NCI-H1694 (cell line): ENCODE results near the gene CFAP97D1.

Source experiments
- DNase-seq: peaks from one replicate; lab custom pipeline; 2025; lab: John Stamatoyannopoulos, UW

CFAP97D1 gene

DNA sequence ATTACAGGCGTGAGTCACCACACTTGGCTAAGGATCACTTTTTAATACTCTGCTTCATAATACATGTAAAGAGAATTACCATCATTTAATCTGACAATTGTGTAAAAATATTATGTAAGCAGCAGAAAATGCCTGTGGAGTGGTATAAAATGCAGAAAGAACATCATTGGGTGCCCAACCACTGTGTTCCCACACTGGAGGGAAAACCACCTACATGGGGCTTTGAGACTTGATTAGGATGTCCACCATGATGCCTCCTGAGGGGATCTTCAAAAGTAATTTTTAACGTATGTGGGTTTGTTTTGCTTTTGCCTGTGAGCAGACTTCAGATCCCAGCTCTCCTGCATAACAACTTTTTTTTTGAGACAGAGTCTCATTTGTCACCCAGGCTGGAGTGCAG, 18.8 kb downstream of the CFAP97D1 start:
- DNase-seq: no peak

DNA sequence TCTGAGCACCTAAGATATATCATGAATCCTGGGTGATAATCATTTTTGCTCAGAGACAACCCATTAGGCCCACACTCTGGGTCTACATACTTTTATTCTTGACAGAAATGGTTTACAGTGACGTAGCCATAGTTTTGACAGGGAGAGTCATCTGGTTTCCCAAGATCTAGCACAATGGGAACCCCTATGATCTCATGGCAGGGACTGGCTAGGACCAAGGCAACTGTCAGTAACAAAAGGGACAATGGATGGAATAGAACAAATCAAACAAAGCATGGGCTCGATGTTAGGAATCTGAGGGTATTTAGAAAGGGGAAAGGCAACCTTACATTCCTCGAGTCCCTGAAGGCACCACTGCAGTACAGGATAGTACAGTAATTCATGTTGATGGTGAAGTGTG, 20.5 kb downstream of the CFAP97D1 start:
- no peak for DNase-seq

DNA sequence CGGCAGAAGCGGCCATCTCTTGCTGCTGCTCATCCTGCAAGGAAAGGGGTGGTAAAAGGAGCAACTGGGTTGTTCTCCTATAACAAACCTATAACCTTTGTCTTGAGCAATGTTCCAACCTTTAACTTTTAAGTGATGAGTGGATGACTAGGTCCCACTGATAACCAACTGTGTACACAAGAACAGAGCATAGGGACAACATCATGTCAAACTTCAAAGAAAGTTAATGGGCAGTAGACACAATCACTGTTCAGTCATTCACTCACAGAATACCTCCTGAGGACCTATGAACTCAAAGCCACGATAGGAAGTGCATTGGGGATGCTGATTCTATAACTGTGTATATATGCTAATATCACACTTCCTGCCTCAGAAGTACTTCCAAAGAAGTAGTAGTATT, 21.6 kb downstream of the CFAP97D1 start:
- no peak for DNase-seq

DNA sequence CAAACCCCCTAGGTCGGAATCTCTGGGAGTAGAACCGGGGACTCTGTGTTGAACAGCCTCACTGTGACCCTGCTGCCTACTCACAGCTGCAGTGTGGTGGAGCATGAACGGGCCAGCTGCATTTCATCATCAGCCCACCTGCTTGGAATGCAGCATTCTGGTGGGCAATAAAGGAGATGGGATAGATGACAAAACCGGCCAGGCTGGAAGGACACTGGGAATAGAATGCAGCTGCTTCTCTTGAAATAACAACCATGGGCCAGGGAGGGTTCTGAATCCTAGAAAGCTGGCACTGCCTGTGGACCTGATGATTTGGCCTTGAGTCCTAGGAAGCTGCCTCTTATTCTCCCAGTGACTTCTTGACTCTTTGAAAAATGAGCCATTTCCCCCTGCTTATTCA, 23.5 kb downstream of the CFAP97D1 start:
- peak; percentile 6 for DNase-seq

DNA sequence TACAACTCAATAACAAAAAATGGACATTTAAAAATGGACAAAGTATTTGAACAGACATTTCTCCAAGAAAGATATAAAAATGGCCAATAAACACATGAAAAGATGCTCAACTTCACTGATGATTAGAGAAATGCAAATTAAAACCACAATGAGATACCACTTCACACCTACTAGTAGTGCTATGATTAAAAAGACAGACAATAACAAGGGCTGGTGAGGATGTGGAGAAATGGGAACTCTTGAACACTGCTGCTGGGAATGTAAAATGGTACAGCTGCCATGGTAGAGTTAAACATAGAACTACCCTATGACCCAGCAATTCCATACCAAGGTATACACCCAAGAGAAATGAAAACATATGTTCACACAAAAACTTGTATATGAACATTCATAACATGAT, 24.9 kb downstream of the CFAP97D1 start:
- DNase-seq: no peak

DNA sequence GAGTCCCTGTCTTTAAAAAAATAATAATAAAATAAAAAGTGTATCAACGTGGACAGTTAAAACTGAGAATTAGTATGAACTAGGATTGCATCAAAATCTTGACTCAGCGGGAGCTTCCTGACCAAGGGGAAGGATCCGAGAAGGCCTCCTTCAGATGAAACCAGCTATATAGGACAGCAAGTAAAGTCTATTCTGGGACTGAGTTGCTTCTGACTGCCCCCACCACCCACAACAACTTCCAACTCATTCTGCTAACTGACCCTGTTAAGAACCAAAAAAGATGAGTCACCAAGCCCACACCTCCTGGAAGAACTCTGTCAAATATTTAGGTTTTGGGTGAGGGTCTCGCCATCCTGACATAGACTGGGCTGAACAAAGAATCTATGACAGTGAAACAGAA, 27.8 kb downstream of the CFAP97D1 start:
- no peak for DNase-seq

DNA sequence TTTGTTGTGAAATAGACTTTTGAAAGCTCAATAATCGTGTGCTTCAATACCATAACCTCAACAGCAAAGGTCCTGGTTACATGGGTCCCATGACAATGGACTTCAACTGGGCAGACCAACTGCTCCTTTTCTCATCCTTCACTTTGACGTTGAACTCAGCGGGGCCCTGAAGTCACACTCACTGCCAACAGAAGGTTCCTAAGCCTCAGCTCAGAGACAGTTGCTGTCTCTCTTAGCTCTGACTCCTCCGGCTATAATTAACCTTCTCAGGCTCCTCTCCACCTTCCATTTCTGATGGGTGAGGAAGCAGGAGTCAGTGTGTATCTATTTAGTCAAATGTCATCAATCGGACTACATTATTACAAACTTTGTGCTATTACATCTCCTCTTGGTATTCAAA, 28.9 kb downstream of the CFAP97D1 start:
- no peak for DNase-seq

DNA sequence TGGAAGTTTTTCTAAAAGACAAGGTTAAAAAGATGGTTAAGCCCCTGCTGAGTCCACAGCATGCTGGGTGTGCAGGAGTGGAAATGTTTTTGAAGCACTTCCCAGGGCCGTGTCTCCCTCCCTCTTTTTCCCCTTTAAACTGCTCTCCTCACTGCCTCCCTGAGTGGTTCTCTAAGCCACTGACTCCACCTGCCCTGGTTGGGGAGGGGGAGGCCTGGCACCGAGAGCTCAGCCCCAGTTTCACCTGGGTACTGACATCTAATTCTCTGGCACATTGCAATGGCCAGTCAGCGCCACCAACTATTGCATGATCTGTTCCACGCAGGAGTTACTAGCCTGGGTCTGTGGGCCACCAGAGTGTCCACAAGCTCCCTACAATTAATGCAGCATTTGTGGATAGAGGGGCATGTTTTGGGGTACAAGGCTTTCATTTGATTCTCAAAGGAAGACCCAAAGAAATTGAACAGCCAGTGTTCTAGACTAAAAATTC, 30.0 kb downstream of the CFAP97D1 start:
- no peak for DNase-seq

DNA sequence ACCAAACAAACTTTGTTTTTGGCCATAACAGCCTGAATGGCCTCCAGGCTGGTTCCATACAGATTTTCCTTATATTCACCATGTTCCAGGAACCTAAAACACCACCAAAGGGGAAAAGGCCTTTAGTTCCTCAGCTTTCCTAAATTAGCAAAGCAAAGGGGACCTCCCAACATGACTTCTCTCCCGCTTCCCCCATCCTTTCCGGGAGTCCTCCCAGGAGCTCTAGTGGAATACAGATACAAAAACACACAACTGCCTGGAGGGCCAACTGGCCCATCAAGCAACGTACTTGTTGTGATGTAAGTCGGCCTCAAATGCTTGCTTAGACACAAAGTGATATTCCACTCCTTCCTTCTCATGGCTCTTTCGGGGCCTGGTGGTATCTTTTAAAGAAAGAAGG, 30.6 kb downstream of the CFAP97D1 start:
- DNase-seq: no peak

DNA sequence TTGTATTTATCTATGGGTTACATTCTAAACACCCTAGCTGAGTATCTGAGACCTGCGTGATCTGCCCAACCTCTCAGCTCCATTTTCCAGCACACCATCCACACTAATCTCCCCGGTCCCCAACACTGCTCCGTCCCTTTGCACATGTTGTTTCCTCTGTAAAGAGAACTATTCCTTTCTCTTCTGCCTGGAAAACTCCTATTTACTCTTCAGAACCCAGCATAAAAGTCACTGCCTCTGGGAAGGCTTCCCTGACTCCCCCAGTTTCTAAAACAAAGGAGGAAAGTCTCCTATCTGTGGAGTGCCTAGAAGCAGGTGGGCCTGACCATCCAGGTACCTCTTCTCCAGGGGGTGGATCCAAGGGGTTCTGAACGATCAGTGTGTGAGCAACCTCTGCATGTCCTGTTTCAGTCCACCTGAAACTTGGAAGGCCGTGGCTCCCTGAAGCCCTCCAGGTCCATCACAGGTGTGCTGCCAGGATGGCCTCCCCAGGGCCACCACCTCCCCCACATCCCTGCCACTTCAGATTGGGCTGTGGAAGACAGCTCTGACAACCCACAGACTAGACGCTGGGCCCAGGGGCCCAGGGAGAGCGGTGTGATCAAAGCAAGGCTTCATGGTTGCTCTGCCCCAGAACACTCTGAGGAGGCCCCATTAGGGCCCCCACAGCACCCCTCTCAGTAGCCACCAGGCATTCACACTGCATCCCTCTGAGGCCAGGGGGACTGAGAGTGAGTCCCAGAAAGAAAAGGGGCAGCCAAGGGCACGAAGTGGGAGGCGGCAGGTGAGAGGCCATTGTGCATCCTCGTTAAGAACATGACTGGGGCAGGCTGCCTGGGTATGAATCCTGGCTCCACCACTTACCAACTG, 32.4 kb downstream of the CFAP97D1 start:
- DNase-seq: no peak

DNA sequence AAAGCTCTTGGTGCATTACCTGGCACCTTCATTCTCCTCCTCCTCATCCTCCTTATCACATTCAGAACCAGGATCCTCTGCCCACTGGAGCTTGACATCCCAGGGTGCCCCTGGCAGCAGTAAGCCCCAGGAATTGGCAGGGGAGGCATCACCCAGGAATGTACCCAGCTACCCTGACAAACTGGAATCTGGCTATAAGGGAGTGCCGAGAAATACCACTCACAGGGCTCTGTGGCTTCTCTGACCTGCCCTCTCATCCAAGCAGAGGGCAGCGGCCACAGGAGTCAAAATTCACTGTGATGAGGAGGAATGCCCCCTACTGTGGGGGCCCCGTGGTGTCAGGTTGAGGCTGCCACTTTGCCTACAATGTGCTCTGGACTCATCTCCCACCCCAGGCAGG, 33.2 kb downstream of the CFAP97D1 start:
- no peak for DNase-seq

DNA sequence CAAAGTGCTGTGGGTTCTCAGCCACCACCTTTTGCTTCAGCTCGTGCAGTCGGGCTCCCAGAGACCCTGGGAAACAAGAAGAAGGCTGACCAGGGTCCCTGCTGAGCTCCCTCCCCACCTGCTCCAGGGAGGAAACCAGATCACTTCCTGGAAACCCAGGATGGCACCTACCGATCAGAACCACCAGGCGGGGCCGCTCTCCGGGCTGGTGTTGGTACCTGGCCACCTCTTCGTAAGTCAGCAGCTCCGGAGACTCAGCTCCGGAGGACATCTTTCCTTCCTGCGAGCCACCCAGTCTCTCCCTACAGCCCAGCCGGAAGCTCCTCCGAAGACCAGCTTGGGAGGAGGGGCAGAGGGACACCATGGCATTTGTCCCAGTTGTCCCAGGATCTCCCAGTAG, 33.8 kb downstream of the CFAP97D1 start:
- no peak for DNase-seq

DNA sequence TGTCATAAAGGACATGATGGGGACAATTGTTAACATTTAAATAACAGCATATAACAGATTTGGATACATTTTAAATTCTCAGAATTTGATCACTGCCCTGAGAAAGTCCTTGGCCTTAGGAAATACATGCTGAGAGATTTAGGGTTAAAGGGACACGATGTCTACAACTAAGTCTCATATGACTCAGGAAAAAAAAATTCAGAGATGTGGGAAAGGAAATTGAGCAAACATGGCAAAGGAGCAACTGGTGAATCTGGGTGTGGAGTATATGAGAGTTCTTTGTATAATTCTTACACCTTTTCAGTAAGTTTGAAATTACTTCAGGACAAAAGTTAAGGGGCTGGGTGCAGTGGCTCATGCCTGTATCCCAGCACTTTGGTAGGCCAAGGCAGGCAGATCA, 34.5 kb downstream of the CFAP97D1 start:
- DNase-seq: no peak

DNA sequence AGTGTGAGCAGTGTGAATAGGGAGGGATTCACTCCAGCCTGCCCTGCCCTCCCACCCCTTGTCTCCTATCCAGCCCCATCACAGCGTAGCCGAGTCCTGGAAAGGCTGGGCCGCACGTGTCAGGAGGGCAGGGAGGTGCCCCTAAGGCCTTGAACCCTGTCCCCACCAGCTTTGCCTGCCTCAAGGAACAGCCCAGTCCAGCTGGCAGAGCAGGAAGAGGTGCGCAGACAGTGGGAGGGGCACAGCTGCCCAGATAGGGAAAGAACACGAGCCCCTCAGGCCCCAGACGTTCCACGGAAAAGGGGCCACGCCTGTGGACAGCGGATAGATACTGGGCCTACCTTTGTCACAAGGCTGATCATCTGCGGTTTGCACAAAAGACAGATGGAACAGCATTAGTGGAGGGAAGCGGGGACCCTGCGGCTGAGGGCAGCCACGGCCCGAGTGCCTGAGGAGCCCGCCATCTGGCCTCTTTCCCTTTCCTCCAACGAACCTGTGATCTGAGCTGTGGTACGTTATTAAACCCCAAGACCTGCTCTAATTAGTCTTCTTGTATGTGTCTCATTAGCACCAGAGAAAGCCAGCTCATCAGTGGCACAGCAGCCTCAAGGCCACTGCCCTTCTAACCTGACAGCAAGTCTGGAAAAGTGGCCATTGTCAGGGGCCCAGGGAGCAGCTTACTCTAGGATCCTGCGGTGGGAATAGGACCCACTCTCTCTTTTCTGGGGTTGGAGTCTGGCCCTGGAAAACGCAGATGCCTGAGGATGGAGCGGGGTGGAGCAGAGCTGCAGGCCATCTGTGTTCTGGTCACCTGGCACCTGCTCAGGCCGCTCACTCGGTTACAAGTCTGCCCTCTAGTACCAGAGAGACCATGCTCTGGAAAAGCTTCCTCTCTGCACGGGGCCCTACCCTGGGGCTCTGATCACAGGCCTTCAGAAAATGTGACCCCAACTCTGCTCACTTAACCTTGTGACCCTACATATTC, 36.4 kb downstream of the CFAP97D1 start:
- no peak for DNase-seq

DNA sequence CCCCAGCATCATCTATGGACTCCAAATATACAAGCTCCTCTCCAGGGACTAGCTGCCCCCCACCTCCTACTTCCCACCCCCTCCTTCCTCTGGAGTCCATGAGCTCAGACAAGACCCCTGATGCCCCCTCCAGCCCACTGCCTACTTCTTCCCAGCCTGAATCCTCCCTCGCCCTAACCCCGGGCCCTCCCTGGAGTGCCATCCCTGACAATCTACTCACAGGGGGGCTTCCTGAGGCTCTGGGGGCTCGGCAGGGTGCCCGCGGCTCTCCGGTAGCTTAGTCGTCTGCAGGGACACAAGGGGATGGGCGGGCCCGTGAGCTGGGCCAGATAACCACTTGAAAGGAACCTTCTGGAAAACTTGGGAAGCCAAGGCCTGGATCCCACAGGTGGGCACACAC, 37.6 kb downstream of the CFAP97D1 start:
- no peak for DNase-seq

DNA sequence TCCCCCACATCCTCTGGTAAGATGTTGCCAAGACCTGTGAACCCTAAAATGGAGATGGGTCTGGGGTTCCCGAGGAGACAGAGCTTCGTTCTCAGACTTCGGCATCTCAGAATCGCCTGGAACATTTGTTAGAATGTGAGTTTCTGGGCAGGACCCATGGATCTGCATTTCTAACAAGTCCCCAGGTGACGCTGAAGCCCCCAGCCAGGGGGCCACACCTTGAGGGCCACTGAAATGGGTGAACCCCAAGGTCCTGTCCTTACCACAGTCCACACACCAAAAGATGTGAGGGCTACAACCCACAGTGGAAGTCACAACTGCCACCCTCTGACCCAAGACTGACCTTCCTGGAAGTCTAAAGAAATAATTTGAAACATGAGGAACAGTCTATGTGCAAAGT, 38.7 kb downstream of the CFAP97D1 start:
- no peak for DNase-seq

DNA sequence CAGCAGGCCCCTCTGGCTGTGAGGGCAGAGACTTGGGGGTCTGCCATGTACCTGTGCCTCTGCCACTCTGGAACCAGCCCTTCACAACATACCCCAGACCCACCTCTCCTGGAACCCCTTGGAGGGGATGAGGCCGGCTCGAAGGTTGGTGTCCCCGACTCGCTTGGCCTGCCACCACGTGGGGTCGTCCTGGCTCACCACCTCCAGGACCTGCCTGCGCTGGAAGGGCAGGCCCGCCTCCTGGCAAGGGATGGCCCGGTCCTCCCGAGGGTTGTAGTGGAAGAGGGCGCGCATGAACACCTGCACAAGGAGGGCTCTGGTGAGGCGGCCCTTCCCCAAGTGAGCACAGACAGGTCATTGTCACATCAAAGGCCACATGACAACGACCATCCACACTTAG, 40.5 kb downstream of the CFAP97D1 start:
- no peak for DNase-seq

DNA sequence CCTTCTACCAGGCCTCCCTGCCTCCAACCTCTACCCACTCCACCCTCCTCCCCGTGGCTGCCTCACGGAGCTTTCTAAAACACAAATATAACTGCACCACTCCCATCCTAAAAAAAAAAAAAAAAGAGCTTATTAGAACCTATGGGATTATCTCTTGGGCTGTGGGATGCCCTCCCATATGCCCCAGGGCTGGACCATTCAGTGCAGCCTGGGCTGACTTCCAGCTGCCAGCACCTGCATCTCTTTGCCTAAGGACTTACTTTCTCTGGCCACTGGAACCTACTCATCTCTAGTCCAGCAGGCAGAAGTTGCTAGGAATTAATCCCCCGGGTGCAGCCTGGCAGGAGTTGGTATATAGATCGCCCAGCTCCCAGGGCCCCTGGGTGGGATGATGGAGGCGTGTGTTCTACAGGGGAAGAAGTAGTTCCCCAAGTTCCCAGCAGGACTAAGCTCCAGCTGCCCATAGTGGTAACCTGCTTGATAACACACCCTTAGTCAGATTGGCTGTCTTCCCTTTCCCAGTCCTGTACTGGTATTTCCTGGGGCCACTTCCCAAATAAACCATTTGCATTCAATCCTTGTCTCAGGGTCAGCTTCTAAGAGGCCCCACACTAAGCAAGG, 42.4 kb downstream of the CFAP97D1 start:
- DNase-seq: no peak

DNA sequence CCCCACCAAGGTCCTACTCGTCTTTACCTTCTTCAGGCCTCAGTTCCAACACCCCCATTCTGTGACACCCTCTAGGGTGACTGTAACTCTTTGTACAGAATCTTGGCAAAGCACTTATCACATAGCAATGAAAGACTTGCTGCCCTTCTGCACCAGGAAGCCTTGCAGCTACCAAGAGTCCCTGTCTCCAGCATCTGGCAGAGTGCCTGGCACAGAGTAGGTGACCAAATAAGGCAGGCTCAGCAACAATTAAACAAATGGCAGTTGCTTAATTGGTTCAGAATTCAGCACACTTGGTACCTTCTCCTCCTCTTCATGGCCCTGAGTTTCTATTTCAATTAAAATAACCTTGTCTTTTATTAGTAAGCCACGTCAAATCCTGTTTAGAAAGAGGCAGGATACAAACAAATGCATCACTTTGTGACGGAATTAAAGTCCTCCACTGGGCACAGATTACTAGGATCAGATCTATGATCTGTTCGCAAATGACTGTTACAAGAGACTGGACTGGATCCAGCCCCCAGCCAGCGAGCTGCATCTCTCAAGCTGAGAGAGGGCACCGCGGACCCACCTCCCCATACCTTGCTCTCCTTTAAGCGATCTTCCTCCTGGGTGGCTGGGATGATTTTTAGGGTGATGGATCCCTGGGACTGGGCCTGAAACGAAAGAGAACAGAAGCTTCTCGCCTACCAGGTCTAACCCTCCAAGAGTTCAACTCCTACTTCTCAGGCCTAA, 43.3 kb downstream of the CFAP97D1 start:
- DNase-seq: no peak

DNA sequence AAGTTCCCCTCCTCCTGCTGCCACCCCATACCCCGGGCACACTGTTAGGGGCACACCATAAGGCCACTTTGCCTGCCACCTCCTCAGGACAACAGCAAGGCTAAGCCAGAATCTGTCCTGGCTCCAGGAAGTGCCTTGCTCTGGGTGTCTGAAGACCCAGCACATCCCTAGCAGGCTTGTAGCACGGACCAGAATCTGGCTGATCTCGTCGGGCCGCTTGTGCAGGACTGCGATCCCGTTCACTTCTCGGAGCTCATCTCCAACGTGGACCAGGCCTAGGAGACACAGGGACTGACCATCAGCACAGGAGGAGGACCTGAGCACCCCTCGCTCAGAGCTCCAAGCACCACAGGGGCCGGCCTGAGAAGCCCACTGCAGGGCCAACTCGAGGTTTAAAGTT, 45.3 kb downstream of the CFAP97D1 start:
- no peak for DNase-seq

DNA sequence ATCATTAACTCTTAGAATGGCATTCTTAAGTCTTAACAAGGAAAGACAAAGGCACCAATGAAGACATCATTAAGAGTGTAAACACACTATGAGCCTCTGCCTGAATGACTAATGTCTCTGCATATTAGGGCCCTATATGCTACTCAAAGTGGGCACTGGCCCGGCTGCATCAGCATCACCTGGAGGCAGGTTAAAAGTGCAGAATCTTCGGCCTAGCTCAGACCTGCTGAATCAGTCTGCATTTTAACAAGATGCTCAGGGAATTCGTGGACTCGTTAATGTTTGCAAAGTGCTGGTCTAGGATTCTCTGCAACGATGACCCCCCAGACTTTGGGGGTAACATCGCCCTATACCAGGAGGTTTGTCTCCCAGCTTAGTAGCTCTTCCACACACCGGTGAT, 46.0 kb downstream of the CFAP97D1 start:
- no peak for DNase-seq

DNA sequence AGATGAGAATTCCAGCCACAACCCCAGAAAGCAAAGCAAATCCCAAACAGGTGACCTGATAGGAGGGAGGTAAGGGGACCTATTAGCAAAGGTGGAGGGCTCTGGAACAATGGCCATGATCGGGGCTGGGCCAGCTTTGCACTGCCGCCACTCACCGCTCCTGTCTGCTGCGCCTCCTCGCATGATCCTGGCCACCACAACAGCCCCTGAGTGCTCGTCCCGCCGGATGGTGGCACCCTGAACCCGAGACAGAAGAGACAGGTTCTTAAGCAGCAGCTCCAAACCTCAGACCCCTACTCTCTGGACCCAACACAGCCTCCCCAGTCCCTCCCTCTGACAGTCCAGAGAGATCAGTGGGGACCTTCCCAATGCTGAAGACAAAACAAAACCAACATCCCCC, 47.4 kb downstream of the CFAP97D1 start:
- no peak for DNase-seq
